NCI-H2171 treated with DMSO at 0.1 percent for 48 hours (cell line): ENCODE measurements around the gene COMMD10.
"Not testable (repeated sequence)": the region's sequence is repeated elsewhere in the genome, so short reads cannot be mapped to it uniquely, and the experiment has no call there.

Experiments used
- DNase-seq: peaks from one replicate; lab custom pipeline; 2025; lab: John Stamatoyannopoulos, UW

Gene COMMD10

GRCh38 chr5:116084871-116085715 lies at the start of gene COMMD10:
Gene COMMD10, plus strand, starts transcription at chr5:116085025.
- DNase-seq, result peak; percentile 75

- DNase-seq, result no peak
Measured at GRCh38 chr5:116035123-116035522, 49.7 kb upstream of the COMMD10 start.

- DNase-seq, result no peak
Measured at GRCh38 chr5:116037236-116037822, 47.5 kb upstream of the COMMD10 start.

- DNase-seq, result no peak
Measured at GRCh38 chr5:116038817-116039216, 46.0 kb upstream of the COMMD10 start.

- DNase-seq, result no peak
Measured at GRCh38 chr5:116042375-116042774, 42.5 kb upstream of the COMMD10 start.

GRCh38 chr5:116044073-116044472 lies 40.8 kb upstream of the COMMD10 start:
- DNase-seq, result no peak

- no peak for DNase-seq
Measured at GRCh38 chr5:116045821-116046220, 39.0 kb upstream of the COMMD10 start.

- DNase-seq, result no peak
Measured at GRCh38 chr5:116046261-116046660, 38.6 kb upstream of the COMMD10 start.

GRCh38 chr5:116046823-116047222 lies 38.0 kb upstream of the COMMD10 start:
- no peak for DNase-seq

- no peak for DNase-seq
Measured at GRCh38 chr5:116058346-116058936, 26.4 kb upstream of the COMMD10 start.

- no peak for DNase-seq
Measured at GRCh38 chr5:116062352-116062751, 22.5 kb upstream of the COMMD10 start.

GRCh38 chr5:116063950-116064349 lies 20.9 kb upstream of the COMMD10 start:
- no peak for DNase-seq

GRCh38 chr5:116068028-116068632 lies 16.7 kb upstream of the COMMD10 start:
- DNase-seq, result peak; percentile 25

- DNase-seq, result no peak
Measured at GRCh38 chr5:116071211-116071610, 13.6 kb upstream of the COMMD10 start.

GRCh38 chr5:116075191-116075831 lies 9.5 kb upstream of the COMMD10 start:
- DNase-seq, result no peak

- DNase-seq, result no peak
Measured at GRCh38 chr5:116076496-116076895, 8.3 kb upstream of the COMMD10 start.

- no peak for DNase-seq
Measured at GRCh38 chr5:116078199-116078598, 6.6 kb upstream of the COMMD10 start.

- DNase-seq, result peak; percentile 14
Measured at GRCh38 chr5:116084287-116084691, 536 bp upstream of the COMMD10 start.

GRCh38 chr5:116086309-116086708 lies 1.5 kb downstream of the COMMD10 start:
- not testable (repeated sequence) for DNase-seq

GRCh38 chr5:116088062-116088461 lies 3.2 kb downstream of the COMMD10 start:
- DNase-seq, result no peak

GRCh38 chr5:116090302-116090701 lies 5.5 kb downstream of the COMMD10 start:
- DNase-seq, result no peak

- no peak for DNase-seq
Measured at GRCh38 chr5:116091416-116091815, 6.6 kb downstream of the COMMD10 start.
